ENCODE results near the gene RIPOR3.
A peak's percentile ranks its signal among the peaks of the same experiment; 100 is the strongest.
"Not testable (repeated sequence)": the region's sequence is repeated elsewhere in the genome, so short reads cannot be mapped to it uniquely, and the experiment has no call there.

The RIPOR3 gene

DNA sequence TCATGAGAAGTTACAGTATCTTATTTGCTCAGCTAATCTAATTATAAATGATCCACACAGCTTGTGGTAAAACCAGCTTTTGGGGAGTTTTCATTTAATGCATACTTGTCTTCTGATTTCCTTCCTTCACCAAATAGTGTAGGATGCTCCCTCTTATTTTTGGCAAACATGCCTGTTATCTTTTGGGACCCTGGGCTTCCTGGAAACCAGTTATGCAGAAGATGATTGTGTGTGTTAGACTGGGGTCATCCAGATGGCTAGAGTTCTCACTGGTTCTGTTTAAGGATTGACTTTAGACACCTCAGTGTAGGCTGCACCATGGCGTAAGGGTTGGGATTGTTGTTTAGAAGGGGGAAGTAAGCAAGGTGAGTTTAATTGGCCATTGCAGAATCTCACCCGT, 119.9 kb downstream of the RIPOR3 start:
- no peak for DNase-seq

DNA sequence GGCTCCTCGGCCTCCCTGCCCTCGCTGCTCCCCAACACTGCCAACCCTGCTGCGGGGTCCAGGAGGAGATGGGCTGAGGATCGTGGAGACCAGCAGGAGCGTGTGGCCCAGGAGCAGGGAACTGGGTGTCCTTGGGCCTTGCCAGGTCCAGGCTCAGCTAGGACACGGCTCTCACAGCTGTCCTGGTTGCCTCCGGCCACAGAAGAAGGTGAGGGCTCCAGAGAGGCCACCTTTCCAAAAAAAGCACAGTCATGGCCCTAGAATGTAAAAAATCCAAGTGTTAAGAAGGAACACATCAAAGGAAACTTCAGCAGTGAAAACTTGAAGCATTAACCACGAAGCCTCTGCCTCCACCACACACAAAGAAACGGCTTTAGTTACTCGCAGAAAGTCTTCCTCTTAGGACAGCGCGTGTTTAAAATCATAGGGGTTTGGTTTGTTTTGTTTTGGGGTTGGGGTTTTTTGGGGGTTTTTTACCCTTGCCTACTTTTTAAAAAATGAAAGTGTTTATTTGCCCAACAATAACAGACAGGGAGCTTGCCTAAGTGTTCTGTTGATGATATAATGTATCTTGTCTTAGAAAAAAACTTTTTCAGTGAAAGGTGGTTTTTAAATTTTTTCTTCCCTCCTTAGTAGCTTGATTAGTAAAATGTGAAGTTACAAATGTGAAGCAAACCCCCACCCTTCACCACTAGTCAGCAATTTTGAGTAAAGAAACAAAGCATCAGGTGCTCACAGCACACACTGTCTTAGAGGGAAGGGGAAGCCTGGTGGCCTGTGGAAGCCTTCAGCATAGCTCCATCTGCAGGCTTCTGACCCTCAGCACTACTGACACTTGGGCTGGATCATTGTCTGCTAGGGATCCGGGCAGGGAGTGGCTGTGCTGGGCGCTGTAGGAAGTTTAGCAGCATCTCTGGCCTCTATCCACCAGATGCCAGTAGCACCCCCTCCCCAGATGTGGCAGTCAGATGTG, 121.2 kb downstream of the RIPOR3 start:
- no peak for DNase-seq

DNA sequence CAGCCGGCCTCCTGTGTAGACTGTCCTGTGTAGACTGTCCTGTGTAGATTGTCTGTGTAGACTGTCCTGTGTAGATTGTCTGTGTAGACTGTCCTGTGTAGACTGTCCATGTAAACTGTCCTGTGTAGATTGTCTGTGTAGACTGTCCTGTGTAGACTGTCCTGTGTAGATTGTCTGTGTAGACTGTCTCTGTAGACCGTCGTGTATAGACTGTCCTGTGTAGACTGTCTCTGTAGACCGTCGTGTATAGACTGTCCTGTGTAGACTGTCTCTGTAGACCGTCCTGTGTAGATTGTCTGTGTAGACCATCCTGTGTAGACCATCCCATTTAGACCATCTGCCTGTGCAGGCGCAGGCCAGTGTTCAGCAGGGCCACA, 121.9 kb downstream of the RIPOR3 start:
- DNase-seq, result not testable (repeated sequence)

DNA sequence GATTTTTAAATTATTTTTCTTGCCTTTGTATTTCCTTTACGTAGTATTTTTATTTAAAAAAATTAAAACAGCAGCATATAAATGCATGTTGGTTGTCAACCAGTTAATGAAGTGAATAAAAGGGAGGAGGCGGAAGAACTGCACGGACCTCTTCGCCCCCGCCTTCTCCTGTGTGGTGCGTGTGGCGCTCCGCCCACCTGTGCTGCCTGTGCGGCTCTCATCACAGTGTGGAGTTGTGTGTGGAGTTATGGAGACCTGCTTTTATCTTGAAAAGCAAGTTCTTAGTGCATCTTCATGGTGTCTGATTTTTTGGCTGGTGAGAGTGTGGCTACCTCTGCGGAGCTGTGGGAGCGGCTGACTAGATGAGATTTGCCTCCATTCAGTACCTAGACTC, 122.8 kb downstream of the RIPOR3 start:
- no peak for DNase-seq

DNA sequence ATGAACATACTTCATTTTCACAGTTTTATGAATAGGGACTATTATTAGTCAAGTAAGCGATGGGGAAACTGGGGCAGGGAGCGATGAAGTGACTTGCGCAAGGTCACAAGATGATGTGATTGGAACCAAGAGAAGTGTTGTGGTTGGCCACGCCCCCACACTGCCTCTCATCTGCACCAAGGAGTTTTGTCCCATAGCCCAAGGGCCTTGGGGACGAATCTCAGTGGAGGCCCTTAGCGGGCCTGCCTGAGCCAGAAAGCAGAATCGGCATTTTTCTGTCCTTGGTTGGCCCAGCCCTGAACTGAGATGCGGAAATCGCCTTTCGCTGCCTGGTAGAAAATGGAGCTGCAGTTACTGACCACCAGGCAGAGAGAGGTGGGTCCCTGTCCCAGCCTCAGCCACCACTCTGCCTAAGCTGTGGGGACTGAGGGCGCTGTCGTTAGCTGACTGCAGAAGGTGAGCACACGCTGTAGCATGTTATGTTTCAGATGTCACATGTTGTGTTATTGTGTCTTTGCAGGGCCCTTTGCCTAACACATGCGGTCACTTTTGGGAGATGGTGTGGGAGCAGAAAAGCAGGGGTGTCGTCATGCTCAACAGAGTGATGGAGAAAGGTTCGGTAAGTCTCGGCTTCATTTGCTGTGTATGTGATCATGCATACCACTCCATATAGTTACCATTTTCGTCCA, 123.3 kb downstream of the RIPOR3 start:
- DNase-seq, result no peak

DNA sequence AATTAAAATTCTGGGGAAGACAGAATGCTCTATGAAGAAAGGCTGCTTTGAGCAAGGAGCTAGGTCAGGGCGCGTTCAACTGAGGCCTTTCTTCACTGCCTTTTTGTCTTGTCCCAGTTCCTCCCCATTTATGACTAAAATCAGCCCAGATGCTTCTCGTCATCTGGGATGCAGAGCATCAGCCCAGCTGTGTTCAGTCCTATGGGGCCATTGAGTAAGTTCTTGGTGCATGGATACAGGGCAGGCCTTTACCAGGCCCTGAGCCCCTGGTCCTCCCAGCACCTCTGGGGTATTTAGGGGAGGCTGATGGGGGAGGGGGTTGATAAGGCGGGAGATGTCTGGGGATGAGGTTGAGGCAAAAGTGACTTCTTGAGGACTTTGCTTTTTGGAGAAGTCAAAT, 125.5 kb downstream of the RIPOR3 start:
- no peak for DNase-seq

DNA sequence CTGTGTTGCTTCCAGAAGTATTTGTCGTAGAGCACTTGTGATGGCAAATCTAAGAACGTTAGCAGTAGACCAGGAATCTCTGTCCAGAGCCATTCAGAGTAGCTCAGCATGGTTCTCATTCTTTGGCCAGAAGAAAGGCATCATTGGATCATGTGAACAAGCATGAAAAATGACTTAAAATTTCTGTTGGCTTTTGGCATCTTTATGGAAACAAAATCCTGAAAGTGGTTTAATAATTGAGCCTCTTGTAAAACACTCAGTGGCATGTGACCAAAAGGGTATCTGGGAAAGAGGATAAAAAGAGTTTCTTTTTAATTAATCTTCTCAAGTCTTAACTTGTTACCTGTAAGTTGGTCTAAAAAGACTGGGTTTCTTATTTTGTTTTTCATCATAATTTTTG, 126.0 kb downstream of the RIPOR3 start:
- no peak for DNase-seq

DNA sequence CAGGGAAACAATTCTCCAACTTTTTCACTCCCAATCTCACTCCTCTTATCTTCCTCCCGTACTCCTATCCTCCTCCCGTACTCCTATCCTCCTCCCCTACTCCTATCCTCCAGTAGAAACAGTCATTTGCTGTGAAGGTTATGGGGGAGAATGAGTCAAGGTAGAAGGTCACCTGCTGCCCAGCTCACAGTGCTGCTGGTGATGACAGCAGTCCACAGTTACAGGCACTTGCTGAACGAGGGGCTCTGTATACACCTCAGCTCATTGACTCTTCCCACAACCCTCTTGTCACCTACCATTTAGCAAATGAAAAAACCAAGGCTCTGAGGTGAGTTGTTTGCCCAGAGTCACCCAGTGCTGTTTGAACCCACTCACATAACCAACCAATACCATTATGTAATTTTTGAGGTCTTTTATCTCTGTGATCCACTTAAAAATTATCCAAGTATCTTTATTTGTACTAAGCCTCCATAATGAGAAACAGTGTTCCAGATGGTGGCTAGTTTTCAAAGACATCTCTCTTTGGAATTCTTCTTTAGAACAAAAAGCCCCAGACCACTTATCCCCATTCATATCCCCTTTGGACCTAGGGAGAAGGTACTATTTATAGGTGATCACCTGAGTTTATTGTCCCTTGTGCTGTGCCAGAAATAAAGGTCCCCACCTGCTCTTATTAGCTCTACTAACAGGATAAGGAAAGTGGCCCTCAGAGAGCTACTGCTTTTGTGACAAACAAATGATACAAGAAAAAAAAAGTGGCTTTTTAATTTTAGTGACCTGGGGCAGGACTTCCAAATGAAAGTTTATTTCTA, 128.0 kb downstream of the RIPOR3 start:
- DNase-seq, result peak; percentile 5 to 61

DNA sequence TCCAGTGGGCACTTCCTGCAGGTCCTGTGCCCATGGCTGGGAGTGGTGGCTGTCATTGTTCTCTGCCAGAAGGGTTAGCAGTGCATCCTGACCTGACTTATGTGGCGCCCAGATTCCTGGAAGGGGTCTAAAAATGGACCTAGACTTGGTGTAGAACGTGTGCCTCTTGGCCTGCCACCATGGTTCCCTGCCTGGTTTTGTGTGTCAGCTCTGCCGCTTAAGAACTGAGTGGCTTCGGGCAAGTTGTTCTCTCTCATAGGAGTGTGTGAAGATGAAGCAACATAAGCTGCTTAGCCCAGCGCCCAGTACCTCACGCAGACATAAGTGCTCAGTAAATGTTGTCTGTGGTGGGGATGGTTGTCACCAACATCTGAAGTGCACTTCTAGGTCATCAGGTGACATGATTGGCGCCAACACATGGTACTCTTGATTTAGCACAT, 129.1 kb downstream of the RIPOR3 start:
- peak; percentile 64 to 69 for DNase-seq

DNA sequence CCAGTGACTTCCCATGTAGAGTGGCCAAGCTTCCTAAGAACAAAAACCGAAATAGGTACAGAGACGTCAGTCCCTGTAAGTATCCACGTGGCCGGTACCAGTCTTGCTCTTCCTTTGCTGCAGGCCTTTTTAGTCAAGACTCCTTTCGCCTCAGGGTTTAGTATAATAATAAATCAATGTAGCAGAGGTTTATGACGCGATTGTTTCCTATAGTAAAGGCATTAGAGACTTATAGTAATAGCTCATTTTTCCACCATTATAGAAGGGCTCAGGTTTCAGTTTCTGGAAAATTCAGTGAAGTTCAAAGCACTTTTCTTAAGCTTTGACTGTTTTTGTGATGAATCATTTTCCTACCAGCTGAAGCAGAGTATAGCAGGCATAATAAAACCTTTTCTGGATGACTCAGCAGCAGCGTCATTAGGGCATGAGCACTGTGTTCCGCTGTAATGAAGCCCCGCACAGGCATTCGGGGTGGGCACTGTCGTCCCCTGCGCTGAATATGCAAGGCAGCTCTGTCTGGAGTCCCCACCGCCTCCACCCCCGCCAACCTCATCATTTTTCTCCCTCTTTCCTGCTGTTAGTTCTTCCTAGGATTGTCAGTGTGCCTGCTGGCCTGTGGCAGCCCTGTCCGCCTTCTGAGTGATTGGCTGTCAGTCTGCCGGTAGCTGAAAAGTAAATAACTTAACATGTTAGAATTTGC, 129.8 kb downstream of the RIPOR3 start:
- DNase-seq, result no peak

DNA sequence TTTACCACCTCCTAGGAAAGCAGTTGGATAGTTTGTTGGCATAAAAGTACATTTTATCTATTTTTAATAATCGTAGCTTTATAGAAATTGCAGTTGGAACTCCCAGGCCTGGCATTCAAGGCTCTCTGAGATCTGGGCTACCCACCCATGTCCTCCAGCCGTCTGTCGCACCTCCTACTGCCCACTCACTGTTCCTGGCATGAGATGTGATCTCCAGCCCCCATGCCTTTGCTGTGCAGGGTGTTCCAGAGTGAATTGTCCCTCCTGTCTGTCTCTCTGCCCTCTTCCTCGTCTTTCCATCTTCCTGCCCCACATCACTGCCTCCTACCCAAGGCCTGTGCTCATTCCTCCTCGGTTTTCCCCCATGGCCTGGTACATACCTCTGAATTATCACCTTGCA, 130.5 kb downstream of the RIPOR3 start:
- DNase-seq, result no peak

DNA sequence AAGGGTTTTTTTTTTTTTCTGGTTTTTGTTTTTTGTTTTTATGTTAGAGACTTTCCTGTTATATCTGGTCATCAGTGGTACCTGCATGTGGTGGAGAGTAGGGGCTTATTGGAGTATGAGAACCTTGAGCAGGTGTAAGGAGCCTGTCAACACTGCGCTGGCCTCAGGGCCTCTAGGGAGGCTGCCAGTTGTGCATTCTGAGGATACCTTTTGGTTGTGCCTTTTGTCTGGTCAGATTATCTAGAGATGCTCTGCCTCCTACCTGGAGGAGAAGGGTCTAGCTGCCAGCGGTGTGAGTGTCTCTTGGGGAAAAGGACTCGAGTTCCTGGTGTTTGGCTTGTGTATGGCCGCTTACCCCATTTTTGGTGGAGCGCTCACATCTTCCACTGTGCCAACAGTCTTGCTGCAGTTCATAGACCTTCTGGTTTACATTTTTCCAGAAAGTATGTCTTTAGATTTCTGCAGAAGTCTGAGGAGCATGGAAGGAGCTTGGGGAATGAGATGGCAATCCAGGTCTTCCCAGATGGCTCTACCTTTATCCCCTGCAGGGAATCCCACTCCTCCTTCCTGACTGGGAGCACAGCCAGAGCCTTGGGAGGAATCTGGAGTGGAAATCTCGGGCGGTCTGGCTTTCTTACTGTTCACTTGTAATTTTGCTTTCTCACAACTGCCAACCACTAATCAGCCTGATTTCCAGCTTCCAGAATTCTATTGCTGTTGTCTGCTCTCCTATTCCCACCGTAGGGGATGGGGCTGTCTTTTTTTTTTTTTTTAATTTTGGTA, 131.3 kb downstream of the RIPOR3 start:
- DNase-seq, result no peak

DNA sequence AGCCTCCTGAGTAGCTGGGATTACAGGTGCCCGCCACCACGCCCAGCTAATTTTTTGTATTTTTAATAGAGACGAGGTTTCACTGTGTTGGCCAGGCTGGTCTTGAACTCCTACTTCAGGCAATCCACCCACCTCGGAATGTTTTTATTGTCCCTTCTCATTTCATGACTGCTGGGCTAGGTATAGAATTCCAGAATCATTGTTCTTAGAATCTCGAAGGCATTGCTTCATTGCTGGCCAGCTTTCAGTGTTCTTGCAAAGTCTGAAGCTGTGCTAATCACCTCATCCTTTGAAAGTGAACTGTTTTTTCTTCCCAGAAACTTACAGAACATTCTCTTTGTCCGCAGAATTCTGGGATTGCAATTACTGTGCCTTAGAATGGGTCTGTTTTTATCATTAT, 132.2 kb downstream of the RIPOR3 start:
- no peak for DNase-seq

DNA sequence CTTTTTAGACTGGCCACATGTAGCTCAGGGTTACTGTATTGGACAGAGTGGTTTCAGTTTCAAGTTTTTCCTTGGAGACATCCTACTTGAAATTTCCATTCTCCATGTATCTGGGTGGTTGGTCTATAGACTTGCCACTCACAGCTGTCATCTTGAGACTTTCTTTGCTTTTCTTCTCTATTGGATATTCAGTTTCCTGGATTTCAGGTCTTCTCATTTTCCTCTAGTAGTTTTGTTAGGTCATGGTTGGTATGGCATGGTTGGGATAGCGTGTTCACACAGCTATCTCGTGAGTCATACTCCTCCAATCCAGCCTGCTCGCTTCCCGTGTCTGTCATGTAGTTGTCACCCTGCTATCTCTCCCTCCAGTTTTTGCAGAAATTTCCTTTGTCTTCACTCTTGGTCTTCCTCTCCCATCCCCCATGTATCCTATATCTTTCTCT, 132.8 kb downstream of the RIPOR3 start:
- DNase-seq, result no peak

DNA sequence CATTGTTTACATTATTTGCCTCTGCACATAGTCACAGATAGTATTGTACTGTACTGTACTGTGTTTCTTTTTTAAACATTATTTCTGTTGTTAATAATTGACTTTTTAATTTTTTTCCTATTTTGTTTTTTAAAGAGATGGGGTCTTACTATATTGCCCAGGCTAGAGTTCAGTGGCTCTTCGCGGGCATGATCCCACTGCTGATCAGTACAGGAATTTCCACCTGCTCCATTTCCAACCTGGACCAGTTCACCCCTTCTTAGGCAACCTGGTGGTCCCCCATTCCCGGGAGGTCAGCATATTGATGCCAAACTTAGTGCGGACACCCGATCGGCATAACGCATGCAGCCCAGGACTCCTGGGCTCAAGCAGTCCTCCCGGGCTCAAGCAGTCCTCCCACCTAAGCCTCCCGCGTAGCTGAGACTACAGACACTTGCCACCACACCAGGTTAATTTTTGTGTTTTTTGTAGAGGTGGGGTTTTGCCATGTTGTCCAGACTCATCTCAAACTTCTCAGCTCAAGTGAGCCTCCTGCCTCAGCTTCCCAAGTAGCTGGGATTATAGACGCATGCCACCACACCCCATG, 133.7 kb downstream of the RIPOR3 start:
- DNase-seq, result no peak

DNA sequence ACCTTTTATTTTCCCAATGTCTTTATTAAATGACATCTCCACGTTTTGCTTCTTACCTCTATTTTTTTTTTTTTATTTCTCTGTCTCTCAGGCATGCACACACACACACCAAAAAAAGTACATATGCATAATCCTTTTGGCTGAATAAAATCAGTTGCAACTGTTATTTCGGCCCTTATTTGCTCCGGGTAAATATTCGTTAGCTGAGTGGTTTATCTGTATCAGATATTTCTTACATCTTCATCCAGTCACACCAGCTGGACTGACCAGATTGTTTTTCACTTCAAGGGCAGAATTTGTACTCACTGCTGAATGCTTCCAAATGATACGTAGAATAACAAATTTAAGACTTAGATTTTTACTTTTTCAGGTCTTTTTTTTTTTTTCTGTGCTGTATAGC, 135.7 kb downstream of the RIPOR3 start:
- peak in 1 of 2 experiments; percentile 44 for DNase-seq

DNA sequence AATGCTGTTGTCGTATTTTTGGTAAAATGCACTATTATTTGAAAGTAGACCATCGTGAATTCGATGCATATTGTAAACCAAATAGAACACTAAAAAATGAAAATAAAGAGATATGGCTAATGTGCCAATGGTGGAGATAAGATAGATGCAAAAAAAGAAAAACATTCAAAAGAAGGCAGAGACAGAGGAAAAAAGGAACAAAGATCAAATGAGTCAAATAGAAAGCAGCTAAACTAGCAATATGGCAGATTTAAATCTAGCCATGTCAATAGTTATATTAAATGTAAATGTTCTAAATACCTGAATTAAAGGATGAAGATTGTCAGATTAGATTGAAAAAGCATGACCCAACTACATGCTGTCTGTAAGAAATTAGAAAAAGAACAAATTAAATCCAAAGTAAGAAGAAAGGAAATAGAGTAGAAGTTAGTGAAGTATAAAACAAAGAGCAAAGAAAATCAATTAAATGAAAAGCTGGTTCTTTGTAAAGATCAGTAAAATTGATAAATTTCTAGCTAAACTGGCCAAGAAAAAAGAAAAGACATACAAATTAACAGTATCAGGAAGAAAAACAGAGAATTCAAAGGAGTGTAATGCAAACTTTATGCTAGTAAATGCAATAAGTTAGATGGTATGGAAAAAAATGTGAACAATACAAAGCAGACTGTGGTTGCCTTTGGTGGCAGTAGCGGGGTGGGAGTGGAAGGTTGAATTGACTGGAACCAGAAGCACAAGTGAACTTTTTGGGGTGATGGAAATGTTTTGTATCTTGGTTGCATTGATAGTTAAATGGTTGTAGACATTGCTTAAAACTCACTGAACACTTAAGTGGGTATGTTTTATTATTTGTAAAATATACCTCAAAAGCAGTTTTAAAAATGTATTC, 136.4 kb downstream of the RIPOR3 start:
- DNase-seq, result no peak

DNA sequence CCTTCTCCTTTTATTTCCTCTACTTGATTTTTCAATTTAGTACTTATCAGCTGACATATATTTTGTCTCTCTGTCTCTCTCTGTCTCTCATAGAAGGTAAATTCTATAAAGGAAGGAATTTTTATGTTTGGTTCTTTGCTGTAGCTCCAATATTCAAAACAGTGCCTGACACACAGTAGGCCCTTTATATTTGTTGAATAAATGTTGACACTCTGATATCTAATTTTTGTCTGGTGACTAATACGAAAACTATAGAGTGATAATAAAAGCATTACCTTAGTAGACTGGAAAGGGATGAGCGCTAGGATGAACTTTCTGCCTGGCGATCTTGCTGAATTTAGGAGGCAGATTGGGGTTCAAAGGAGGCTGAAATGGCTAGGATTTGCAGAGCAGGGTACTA, 138.4 kb downstream of the RIPOR3 start:
- DNase-seq, result no peak

DNA sequence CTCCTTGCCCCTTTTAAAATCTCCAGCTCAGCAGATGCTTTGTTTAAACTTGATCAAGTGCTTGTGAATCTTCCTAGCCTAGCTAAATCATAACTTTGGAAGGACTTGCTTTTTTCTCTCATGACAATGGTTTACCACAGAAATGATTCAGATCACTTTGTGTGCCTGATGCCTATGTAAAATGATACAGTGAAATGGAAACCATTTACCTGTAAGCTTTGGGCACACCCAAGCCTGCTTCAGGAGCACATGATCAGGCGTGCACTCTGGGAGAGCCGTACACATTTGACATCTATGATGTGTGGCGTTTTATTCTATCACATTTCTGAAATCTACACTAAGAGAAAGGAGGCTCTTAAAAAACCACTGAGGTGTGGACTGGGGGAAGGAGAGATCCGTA, 140.1 kb downstream of the RIPOR3 start:
- no peak for DNase-seq

DNA sequence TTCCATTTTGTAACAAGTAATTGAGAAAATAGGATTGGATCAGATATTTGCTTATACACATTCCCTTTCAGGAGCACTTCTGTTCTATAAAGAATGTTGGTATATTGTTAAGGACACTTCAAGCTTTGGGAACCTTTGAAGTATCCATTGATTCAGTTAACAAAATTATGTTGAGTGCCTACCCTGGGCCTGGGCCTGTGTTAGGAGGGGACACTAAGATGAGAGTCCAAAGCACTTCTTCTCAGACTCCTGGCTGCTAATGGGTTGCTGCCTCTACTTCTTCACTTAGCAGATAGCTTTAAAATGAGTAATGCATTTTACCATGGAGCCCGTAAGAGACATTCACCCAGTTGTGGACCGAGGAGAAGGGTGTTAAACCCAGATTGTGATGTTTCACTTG, 140.8 kb downstream of the RIPOR3 start:
- no peak for DNase-seq
